Lower lobe of right lung (tissue), 2 donors: ENCODE measurements around the gene TOLLIP. TPM values are rescaled to one million over a fixed set of nuclear protein-coding genes. Genes with fewer than 3 reads are reported as not detected.
"Not testable (repeated sequence)": the region's sequence is repeated elsewhere in the genome, so short reads cannot be mapped to it uniquely, and the experiment has no call there.

Experiments
- ATAC-seq, 2 donors: fragments of 200-7000 bp; cut with Tn5 transposase; one replicate each; pipeline ENCODE4 v1.9.1; 2020 to 2022; ENCODE audit warnings: mild to moderate bottlenecking in 2 of 2, moderate library complexity in 2 of 2
- DNase-seq: peaks from one replicate; pipeline ENCODE4 v3.0.0-alpha.2; 2020
- H3K27ac ChIP-seq: fragments of 200-600 bp; one replicate; pipeline ENCODE4 v1.8.0; 2022
- H3K27me3 ChIP-seq: fragments of 200-600 bp; one replicate; pipeline ENCODE4 v1.8.0; 2022; ENCODE audit warnings: low read depth
- H3K36me3 ChIP-seq: fragments of 200-600 bp; one replicate; pipeline ENCODE4 v1.8.0; 2022; ENCODE audit warnings: mild to moderate bottlenecking
- H3K4me1 ChIP-seq: fragments of 200-600 bp; one replicate; pipeline ENCODE4 v1.8.0; 2022
- H3K4me3 ChIP-seq: fragments of 200-600 bp; one replicate; pipeline ENCODE4 v1.8.0; 2022; ENCODE audit warnings: mild to moderate bottlenecking
- H3K9me3 ChIP-seq: fragments of 200-600 bp; one replicate; pipeline ENCODE4 v1.8.0; 2022
- intact Hi-C: fragments of 100-400 bp; cut with DNase I; formaldehyde crosslinking; loops from one replicate; pipeline ENCODE4 v1.11.0; 2022
- total RNA-seq: library from RNA; stranded (reverse); fragmentation: NEBNext Ultra II Directional; extraction: Animal tissue kit (Norgen Biotek cat#: 25700); gene quantifications from one replicate; pipeline ENCODE4 v1.2.1, GENCODE V29; 2021
- TF ChIP-seq, protein P1 (sequence below): fragments of 200-600 bp; IDR thresholded peaks from one replicate; pipeline ENCODE4 v1.8.0; 2022; ENCODE audit warnings: antibody characterized with exemption, mild to moderate bottlenecking
- donor health status: DM: no; HTN: yes; CAD: no; lungs with severe emphysema.

The TOLLIP gene
- total RNA-seq, 1 donor from 2014 or later = 68.4 TPM

DNA sequence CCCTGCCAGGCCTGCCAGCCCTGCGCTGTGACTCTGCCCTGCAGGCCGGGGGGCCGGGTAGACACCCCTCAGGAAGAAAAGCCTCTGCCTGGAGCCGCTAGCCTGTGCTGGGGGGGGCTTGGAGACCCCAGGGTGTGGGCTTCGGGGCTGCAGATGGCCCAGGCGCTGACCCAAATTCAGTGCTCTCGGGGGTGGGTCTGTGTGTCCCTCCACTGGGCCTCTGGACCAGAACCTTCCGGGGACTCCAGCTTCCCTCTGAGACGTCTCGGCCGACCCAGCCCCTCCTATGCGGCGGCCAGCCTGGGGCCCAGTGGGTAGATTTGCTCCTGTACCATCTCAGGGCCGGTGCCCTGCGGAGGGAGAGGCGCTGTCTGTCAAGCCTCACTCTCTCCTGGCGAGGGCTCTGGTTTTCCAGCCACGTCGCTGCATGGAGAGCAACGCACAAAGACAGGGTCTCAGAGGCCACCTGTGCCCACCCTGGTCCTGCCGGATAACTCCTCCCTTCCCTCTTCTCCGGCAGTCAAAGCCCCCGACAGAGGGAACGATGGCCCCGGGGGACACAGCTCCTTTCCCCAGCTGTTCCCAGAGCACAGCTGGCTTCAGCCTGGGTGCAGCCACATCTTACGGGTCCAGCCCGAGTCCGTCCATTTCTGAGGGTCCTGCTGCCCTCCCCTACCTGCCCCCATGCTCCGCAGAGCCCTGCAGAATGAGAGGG is 40.1 kb upstream of the TOLLIP start:
- Histone ChIP-seq H3K4me3 (no peak overlapping the region), H3K27me3 (peaks cover 6% of the 10 kb centered on the region), H3K9me3 (no peaks in the 10 kb centered on the region), H3K27ac (no peak overlapping the region), H3K36me3 (no peaks in the 10 kb centered on the region), H3K4me1 (no peaks in the 10 kb centered on the region)
- TF ChIP-seq, protein P1, sequence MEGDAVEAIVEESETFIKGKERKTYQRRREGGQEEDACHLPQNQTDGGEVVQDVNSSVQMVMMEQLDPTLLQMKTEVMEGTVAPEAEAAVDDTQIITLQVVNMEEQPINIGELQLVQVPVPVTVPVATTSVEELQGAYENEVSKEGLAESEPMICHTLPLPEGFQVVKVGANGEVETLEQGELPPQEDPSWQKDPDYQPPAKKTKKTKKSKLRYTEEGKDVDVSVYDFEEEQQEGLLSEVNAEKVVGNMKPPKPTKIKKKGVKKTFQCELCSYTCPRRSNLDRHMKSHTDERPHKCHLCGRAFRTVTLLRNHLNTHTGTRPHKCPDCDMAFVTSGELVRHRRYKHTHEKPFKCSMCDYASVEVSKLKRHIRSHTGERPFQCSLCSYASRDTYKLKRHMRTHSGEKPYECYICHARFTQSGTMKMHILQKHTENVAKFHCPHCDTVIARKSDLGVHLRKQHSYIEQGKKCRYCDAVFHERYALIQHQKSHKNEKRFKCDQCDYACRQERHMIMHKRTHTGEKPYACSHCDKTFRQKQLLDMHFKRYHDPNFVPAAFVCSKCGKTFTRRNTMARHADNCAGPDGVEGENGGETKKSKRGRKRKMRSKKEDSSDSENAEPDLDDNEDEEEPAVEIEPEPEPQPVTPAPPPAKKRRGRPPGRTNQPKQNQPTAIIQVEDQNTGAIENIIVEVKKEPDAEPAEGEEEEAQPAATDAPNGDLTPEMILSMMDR = no peak
- no peak for DNase-seq
- intact Hi-C loops = no loop called here
- ATAC-seq = no peak

DNA sequence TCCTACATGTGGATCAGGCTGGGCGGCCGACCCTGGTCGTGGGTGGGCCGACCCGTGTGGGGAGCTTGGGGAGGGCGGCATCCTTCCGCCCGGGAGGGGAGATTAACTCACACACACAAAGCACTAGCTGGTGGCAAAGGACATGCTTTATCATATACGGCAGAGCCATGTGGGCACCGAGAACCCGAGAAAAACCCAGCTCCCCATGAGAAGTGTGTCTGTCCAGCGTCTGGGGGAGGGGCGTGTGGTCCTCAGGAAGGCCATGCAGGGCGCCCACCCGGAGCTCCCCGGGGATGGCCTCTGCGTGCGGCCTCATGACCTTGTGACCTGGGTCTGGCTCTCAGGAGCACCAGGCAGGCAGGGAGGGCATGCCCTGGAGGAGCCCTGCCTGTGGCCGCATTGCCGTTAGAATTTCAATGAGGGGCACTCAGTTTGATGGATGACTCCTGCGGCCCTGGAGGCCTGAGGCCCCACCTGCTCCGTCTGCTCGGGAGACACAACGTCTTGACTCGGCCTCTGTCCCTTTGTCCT is 39.4 kb upstream of the TOLLIP start:
- DNase-seq (no peak), ATAC-seq (no peak)

GRCh38 chr11:1348146-1348795 is 38.8 kb upstream of the TOLLIP start:
- intact Hi-C loops = no loop called here
- H3K9me3 ChIP-seq = no peaks in the 10 kb centered on the region
- DNase-seq (no peak), ATAC-seq (no peak)
- H3K27me3 ChIP-seq = peaks cover 6% of the 10 kb centered on the region
- TF ChIP-seq, protein P1 = no peak
- H3K4me3 ChIP-seq = no peak overlapping the region
- H3K36me3 ChIP-seq = no peaks in the 10 kb centered on the region
- H3K27ac ChIP-seq = no peak overlapping the region
- H3K4me1 ChIP-seq = no peaks in the 10 kb centered on the region

More for the DNA sequence above, 39.4 kb upstream of the TOLLIP start:
- Histone ChIP-seq H3K9me3 (no peaks in the 10 kb centered on the region), H3K27ac (no peak overlapping the region), H3K4me3 (no peak overlapping the region), H3K27me3 (peaks cover 6% of the 10 kb centered on the region), H3K4me1 (no peaks in the 10 kb centered on the region), H3K36me3 (no peaks in the 10 kb centered on the region)
- intact Hi-C loops = no loop called here
- TF ChIP-seq, protein P1 = no peak

DNA sequence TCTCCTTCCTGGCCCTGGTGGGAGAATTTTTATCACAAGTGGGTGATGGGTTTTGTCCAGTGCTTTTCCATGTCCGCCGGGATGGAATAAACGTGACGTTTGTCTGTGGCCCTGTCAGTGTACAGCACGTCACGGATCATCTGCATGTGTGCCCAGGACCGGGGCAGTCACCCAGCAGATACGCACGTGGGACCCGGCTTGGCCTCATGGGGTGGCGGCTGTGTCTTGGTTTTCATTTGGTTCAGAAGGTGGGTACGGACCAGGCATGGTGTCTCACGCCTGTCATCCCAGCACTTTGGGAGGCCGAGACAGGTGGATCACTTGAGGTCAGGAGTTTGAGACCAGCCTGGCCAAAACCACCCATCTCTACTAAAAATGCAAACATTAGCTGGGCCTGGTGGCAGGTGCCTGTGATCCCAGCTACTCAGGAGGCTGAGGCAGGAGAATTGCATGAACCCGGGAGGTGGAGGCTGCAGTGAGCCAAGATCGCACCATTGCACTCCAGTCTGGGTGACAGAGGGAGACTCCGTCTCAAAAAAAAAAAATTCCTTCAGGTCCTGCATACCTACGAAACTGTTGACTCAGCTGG is 38.1 kb upstream of the TOLLIP start:
- intact Hi-C loops = not testable (repeated sequence)

DNA sequence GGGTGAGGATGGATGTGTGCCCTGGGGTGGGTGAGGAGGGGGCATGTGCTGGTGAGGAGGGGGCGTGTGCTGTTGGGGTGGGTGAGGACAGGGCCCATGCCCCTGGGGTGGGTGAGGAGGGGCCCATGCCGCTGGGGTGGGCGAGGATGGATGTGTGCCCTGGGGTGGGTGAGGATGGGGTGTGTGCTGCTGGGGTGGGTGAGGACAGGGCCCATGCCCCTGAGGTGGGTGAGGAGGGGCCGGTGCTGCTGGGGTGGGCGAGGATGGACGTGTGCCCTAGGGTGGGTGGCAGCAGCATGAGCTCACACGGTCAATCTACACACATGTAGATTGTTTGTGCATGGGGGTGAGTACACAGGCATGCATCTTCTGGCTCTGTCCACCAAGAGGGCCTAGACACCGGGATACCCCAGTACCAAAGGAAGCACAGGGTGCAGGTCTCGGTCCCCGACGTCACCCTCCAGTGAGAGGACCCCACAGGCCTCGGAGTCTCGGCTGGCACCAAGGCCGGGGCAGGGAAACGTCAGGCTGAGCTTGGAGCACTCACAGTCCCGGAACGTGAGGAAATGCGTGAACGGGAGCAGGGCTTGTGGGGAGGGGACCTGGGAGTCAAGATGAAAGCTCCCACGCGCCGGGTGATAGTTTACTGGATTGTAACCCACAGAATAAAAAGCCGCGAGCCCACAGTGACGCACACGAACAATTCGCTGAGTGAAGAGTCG is 37.4 kb upstream of the TOLLIP start:
- intact Hi-C loops = no loop called here
- TF ChIP-seq, protein P1 = no peak
- Histone ChIP-seq H3K36me3 (no peaks in the 10 kb centered on the region), H3K4me1 (no peaks in the 10 kb centered on the region), H3K27ac (no peak overlapping the region), H3K27me3 (peaks cover 6% of the 10 kb centered on the region), H3K9me3 (no peaks in the 10 kb centered on the region), H3K4me3 (no peak overlapping the region)
- no peak for ATAC-seq
- DNase-seq = no peak

More for the DNA sequence above, 38.1 kb upstream of the TOLLIP start:
- H3K4me3 ChIP-seq, DNase-seq, H3K36me3 ChIP-seq, H3K9me3 ChIP-seq, H3K27me3 ChIP-seq, H3K4me1 ChIP-seq, ATAC-seq, H3K27ac ChIP-seq: not testable (repeated sequence)
